ENCODE results near the gene GALNT2. TPM values are rescaled to one million over a fixed set of nuclear protein-coding genes. Genes with fewer than 3 reads are reported as not detected.

The GALNT2 gene
- total and polyA plus RNA-seq, 3 donors from 2014 or later: 63.0 to 135 (median 114) TPM

DNA sequence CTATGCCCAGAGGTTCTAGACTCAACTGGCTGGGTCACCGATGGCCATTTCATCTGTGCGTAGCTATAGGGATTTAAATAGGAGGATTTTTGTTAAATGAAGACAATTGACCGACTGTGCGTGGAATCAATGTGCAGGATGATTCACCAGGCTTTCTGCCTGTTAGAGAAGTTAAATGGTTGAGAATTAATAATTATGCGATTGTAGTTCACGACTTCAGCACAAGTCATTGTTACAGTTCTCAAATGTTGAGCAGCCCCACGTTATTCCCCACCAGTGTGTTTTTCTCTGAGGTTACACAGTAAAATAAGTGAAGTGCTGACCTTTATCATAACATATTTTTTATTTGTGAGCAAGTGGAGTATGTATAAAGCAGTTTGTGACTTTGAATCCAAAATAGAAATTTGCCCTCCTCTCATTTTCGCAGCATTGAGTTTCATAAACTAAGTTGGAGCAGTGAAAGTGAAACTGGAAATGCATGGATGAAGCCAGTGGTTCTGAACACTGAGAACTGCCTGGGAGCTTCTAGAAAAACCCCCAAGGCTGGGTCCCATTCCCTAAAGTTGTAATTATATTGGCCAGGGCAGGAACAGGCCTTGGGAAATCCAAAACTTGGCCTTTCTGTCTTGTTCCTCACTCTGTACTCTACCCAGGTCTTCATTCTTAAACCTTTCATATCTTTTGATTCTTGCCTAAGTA lies 102.6 kb downstream of the GALNT2 start:
- Histone ChIP-seq H3K4me1 (peaks cover 30% of the 10 kb centered on the region), H3K9me3 (no peaks in the 10 kb centered on the region), H3K27ac (peak overlapping the region; percentile 77 to 86), H3K27me3 (no peaks in the 10 kb centered on the region), H3K4me3 (peak overlapping the region in 1 of 2 donors; percentile 16), H3K36me3 (ENCODE audit: low read depth, missing control alignments) (no peaks in the 10 kb centered on the region)
- no peak for TF ChIP-seq POLR2A (IDR thresholded peaks at IDR 0.05)
- TF ChIP-seq, protein P1, sequence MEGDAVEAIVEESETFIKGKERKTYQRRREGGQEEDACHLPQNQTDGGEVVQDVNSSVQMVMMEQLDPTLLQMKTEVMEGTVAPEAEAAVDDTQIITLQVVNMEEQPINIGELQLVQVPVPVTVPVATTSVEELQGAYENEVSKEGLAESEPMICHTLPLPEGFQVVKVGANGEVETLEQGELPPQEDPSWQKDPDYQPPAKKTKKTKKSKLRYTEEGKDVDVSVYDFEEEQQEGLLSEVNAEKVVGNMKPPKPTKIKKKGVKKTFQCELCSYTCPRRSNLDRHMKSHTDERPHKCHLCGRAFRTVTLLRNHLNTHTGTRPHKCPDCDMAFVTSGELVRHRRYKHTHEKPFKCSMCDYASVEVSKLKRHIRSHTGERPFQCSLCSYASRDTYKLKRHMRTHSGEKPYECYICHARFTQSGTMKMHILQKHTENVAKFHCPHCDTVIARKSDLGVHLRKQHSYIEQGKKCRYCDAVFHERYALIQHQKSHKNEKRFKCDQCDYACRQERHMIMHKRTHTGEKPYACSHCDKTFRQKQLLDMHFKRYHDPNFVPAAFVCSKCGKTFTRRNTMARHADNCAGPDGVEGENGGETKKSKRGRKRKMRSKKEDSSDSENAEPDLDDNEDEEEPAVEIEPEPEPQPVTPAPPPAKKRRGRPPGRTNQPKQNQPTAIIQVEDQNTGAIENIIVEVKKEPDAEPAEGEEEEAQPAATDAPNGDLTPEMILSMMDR (IDR thresholded peaks at IDR 0.05): no peak
- intact Hi-C loops (cut with DNase I; ENCODE audit: low total_unique reads): no loop called here
- WGBS, 2 donors: 58 to 64% methylated on average over 8 of the region's 8 CpGs
- DNase-seq: peak; percentile 39

- intact Hi-C loops (cut with DNase I; ENCODE audit: low total_unique reads): no loop called here
- TF ChIP-seq POLR2A (IDR thresholded peaks at IDR 0.05): no peak
- TF ChIP-seq, protein P1 (IDR thresholded peaks at IDR 0.05): no peak
- no peak for DNase-seq
- no peaks in the 10 kb centered on the region for H3K9me3 ChIP-seq
- WGBS, 2 donors: 31 to 53% methylated on average over 1 of the region's 1 CpG
- H3K27me3 ChIP-seq: no peaks in the 10 kb centered on the region
- H3K4me1 ChIP-seq: peaks cover 29% of the 10 kb centered on the region
- H3K4me3 ChIP-seq: no peak overlapping the region
- peak overlapping the region; percentile 77 to 86 for H3K27ac ChIP-seq
- no peaks in the 10 kb centered on the region for H3K36me3 ChIP-seq (ENCODE audit: low read depth, missing control alignments)
Observed at GRCh38 chr1:230170153-230170547, 103.1 kb downstream of the GALNT2 start.

DNA sequence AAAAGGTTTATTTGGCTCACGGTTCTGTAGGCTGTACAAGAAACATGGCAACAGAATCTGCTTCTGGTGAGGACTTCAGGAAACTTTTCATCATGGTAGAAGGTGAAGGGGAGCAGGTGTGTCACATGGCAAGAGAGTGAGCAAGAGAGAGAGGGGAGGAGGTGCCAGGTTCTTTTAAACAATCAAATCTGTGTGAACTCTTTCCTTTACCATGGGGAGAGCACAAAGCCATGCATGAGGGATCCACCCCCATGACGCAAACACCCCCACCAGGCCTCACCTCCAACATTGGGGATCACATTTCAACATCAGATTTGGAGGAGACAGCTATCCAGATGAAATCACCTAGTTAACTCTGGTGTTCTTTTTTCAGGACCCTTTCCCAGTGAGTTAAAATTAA lies 103.6 kb downstream of the GALNT2 start:
- intact Hi-C loops (cut with DNase I; ENCODE audit: low total_unique reads): no loop called here
- H3K4me1 ChIP-seq: peaks cover 24% of the 10 kb centered on the region
- DNase-seq: peak; percentile 6
- TF ChIP-seq, protein P1 (IDR thresholded peaks at IDR 0.05): no peak
- TF ChIP-seq POLR2A (IDR thresholded peaks at IDR 0.05): no peak
- H3K36me3 ChIP-seq (ENCODE audit: low read depth, missing control alignments): no peaks in the 10 kb centered on the region
- H3K27me3 ChIP-seq: no peaks in the 10 kb centered on the region
- no peaks in the 10 kb centered on the region for H3K9me3 ChIP-seq
- no peak overlapping the region for H3K4me3 ChIP-seq
- H3K27ac ChIP-seq: peak overlapping the region; percentile 77 to 86
- 87 to 91% methylated on average over 2 of the region's 2 CpGs for WGBS, 2 donors

DNA sequence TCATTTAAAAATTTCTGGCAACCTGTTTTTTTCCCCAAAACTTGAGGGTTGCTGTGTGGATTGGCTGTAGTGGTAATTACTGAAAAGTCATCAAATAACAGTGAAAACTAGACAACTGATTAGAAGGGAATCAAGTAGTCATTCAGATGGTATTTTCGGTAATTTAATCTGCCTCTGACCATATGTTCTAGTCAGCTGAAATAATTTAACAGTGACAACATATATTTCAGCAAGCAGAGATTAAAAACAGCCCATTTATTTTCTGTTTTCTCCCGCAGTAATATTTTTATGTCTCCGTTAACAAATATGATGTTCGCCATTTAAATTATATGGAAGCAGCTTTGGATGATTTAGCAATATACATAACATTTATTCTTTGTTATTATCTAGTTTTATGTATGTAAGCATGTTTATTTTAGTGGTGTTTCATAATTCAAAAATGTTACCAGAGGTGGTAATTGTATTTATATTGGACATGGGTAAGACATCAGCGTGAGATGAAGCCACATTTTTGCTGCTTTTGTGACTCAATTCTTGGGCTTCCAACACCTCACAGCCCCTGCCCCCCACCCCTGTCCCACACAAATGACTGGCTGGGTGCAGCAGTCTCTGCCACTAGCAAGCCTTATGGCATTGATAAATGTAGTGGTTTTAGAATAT lies 104.4 kb downstream of the GALNT2 start:
- Histone ChIP-seq H3K9me3 (no peaks in the 10 kb centered on the region), H3K36me3 (ENCODE audit: low read depth, missing control alignments) (no peaks in the 10 kb centered on the region), H3K4me1 (peaks cover 22% of the 10 kb centered on the region), H3K27ac (no peak overlapping the region), H3K4me3 (no peak overlapping the region), H3K27me3 (no peaks in the 10 kb centered on the region)
- no peak for DNase-seq
- no peak for TF ChIP-seq POLR2A (IDR thresholded peaks at IDR 0.05)
- TF ChIP-seq, protein P1 (IDR thresholded peaks at IDR 0.05): no peak
- intact Hi-C loops (cut with DNase I; ENCODE audit: low total_unique reads): no loop called here
- 85 to 95% methylated on average over 5 of the region's 5 CpGs for WGBS, 2 donors
